IPS-20b (cell line): ENCODE results near the gene ATP7B.

ENCODE experiments used
- H3K27ac ChIP-seq: one replicate; pipeline ENCODE4 v1.5.1; 2013; ENCODE audit warnings: low read length
- H3K27me3 ChIP-seq: 2 replicates; pipeline ENCODE4 v1.6.1; 2013; ENCODE audit warnings: mild to moderate bottlenecking, low read length, inconsistent platforms; ENCODE audit not compliant: insufficient read depth
- H3K36me3 ChIP-seq: 2 replicates; pipeline ENCODE4 v1.6.1; 2013; ENCODE audit warnings: low read depth, mild to moderate bottlenecking, inconsistent platforms, low read length, moderate library complexity; ENCODE audit not compliant: insufficient read depth
- H3K4me1 ChIP-seq: 2 replicates; pipeline ENCODE4 v1.6.1; 2013; ENCODE audit warnings: mild to moderate bottlenecking, control low read depth, inconsistent platforms, low read length, moderate library complexity; ENCODE audit not compliant: insufficient read depth
- H3K4me3 ChIP-seq: 2 replicates; pipeline ENCODE4 v1.5.1; 2013; ENCODE audit warnings: mild to moderate bottlenecking, low read length, inconsistent platforms
- H3K9ac ChIP-seq: 2 replicates; pipeline ENCODE4 v1.6.1; 2013; ENCODE audit warnings: low read depth, mild to moderate bottlenecking, inconsistent platforms, low read length, moderate library complexity
- H3K9me3 ChIP-seq: 2 replicates; pipeline ENCODE4 v1.6.1; 2013; ENCODE audit warnings: mild to moderate bottlenecking, low read depth, low read length, inconsistent platforms; ENCODE audit not compliant: insufficient read depth

ATP7B gene

GRCh38 chr13:51923983-51924539 is 87.2 kb downstream of the ATP7B start:
- no peak overlapping the region for H3K27ac ChIP-seq
- no peaks in the 10 kb centered on the region for H3K27me3 ChIP-seq
- no peaks in the 10 kb centered on the region for H3K9me3 ChIP-seq
- H3K4me1 ChIP-seq = no peaks in the 10 kb centered on the region
- no peak overlapping the region for H3K9ac ChIP-seq
- H3K36me3 ChIP-seq = no peaks in the 10 kb centered on the region
- no peak overlapping the region for H3K4me3 ChIP-seq

- H3K27me3 ChIP-seq = no peaks in the 10 kb centered on the region
- no peaks in the 10 kb centered on the region for H3K36me3 ChIP-seq
- no peak overlapping the region for H3K4me3 ChIP-seq
- no peaks in the 10 kb centered on the region for H3K9me3 ChIP-seq
- no peak overlapping the region for H3K27ac ChIP-seq
- no peak overlapping the region for H3K9ac ChIP-seq
- H3K4me1 ChIP-seq = no peaks in the 10 kb centered on the region
Observed at GRCh38 chr13:51922771-51923480, 88.3 kb downstream of the ATP7B start.

GRCh38 chr13:51921790-51922740 is 89.2 kb downstream of the ATP7B start:
- no peak overlapping the region for H3K27ac ChIP-seq
- no peak overlapping the region for H3K9ac ChIP-seq
- no peaks in the 10 kb centered on the region for H3K36me3 ChIP-seq
- no peak overlapping the region for H3K4me3 ChIP-seq
- no peaks in the 10 kb centered on the region for H3K9me3 ChIP-seq
- H3K4me1 ChIP-seq = no peaks in the 10 kb centered on the region
- no peaks in the 10 kb centered on the region for H3K27me3 ChIP-seq

GRCh38 chr13:51920786-51921185 is 90.5 kb downstream of the ATP7B start:
- Histone ChIP-seq H3K36me3 (no peaks in the 10 kb centered on the region), H3K4me3 (no peak overlapping the region), H3K4me1 (no peaks in the 10 kb centered on the region), H3K9ac (no peak overlapping the region), H3K27me3 (no peaks in the 10 kb centered on the region), H3K27ac (no peak overlapping the region), H3K9me3 (no peaks in the 10 kb centered on the region)

- Histone ChIP-seq H3K9ac (no peak overlapping the region), H3K4me1 (no peaks in the 10 kb centered on the region), H3K4me3 (no peak overlapping the region), H3K9me3 (no peaks in the 10 kb centered on the region), H3K27me3 (no peaks in the 10 kb centered on the region), H3K36me3 (no peaks in the 10 kb centered on the region), H3K27ac (no peak overlapping the region)
Observed at GRCh38 chr13:51920267-51920666, 91.0 kb downstream of the ATP7B start.

GRCh38 chr13:51919531-51919930 is 91.7 kb downstream of the ATP7B start:
- Histone ChIP-seq H3K27ac (no peak overlapping the region), H3K4me3 (no peak overlapping the region), H3K9me3 (no peaks in the 10 kb centered on the region), H3K9ac (no peak overlapping the region), H3K27me3 (no peaks in the 10 kb centered on the region), H3K36me3 (no peaks in the 10 kb centered on the region), H3K4me1 (no peaks in the 10 kb centered on the region)

- H3K27me3 ChIP-seq = no peaks in the 10 kb centered on the region
- no peak overlapping the region for H3K4me3 ChIP-seq
- no peaks in the 10 kb centered on the region for H3K36me3 ChIP-seq
- H3K27ac ChIP-seq = no peak overlapping the region
- H3K4me1 ChIP-seq = no peaks in the 10 kb centered on the region
- H3K9me3 ChIP-seq = no peaks in the 10 kb centered on the region
- H3K9ac ChIP-seq = no peak overlapping the region
Observed at GRCh38 chr13:51916962-51917361, 94.3 kb downstream of the ATP7B start.

GRCh38 chr13:51916051-51916818 is 95.0 kb downstream of the ATP7B start:
- Histone ChIP-seq H3K4me3 (no peak overlapping the region), H3K27me3 (no peaks in the 10 kb centered on the region), H3K4me1 (no peaks in the 10 kb centered on the region), H3K9me3 (no peaks in the 10 kb centered on the region), H3K9ac (no peak overlapping the region), H3K36me3 (no peaks in the 10 kb centered on the region), H3K27ac (no peak overlapping the region)

GRCh38 chr13:51914137-51914493 is 97.1 kb downstream of the ATP7B start:
- Histone ChIP-seq H3K36me3 (no peaks in the 10 kb centered on the region), H3K27me3 (no peaks in the 10 kb centered on the region), H3K9me3 (no peaks in the 10 kb centered on the region), H3K4me3 (no peak overlapping the region), H3K4me1 (no peaks in the 10 kb centered on the region), H3K27ac (no peak overlapping the region), H3K9ac (no peak overlapping the region)

GRCh38 chr13:51913421-51914136 is 97.7 kb downstream of the ATP7B start:
- Histone ChIP-seq H3K9ac (no peak overlapping the region), H3K27me3 (no peaks in the 10 kb centered on the region), H3K4me3 (no peak overlapping the region), H3K4me1 (no peaks in the 10 kb centered on the region), H3K36me3 (no peaks in the 10 kb centered on the region), H3K9me3 (no peaks in the 10 kb centered on the region), H3K27ac (no peak overlapping the region)
